Measurements from ENCODE around the gene GHRHR.

The GHRHR gene

GRCh38 chr7:31017032-31017675, 53.4 kb downstream of the GHRHR start:
- no peak for TF ChIP-seq CTCF (IDR thresholded peaks at IDR 0.05; ENCODE audit: insufficient read depth, low read depth, low read length, missing control alignments)
- no peak for DNase-seq (ENCODE audit: low read depth)
- H3K4me3 ChIP-seq (ENCODE audit: low read length): no peak overlapping the region

- no peak overlapping the region for H3K4me3 ChIP-seq (ENCODE audit: low read length)
- no peak for TF ChIP-seq CTCF (IDR thresholded peaks at IDR 0.05; ENCODE audit: insufficient read depth, low read depth, low read length, missing control alignments)
- no peak for DNase-seq (ENCODE audit: low read depth)
Measured at GRCh38 chr7:31017721-31018120, 54.0 kb downstream of the GHRHR start.

GRCh38 chr7:31019509-31019908, 55.8 kb downstream of the GHRHR start:
- no peak overlapping the region for H3K4me3 ChIP-seq (ENCODE audit: low read length)
- TF ChIP-seq CTCF (IDR thresholded peaks at IDR 0.05; ENCODE audit: insufficient read depth, low read depth, low read length, missing control alignments): no peak
- DNase-seq (ENCODE audit: low read depth): no peak

- no peak overlapping the region for H3K4me3 ChIP-seq (ENCODE audit: low read length)
- no peak for TF ChIP-seq CTCF (IDR thresholded peaks at IDR 0.05; ENCODE audit: insufficient read depth, low read depth, low read length, missing control alignments)
- peak; percentile 6 for DNase-seq (ENCODE audit: low read depth)
Measured at GRCh38 chr7:31020161-31020560, 56.4 kb downstream of the GHRHR start.

GRCh38 chr7:31020652-31021051, 56.9 kb downstream of the GHRHR start:
- TF ChIP-seq CTCF (IDR thresholded peaks at IDR 0.05; ENCODE audit: insufficient read depth, low read depth, low read length, missing control alignments): no peak
- H3K4me3 ChIP-seq (ENCODE audit: low read length): no peak overlapping the region
- DNase-seq (ENCODE audit: low read depth): no peak

GRCh38 chr7:31022117-31022516, 58.4 kb downstream of the GHRHR start:
- no peak for DNase-seq (ENCODE audit: low read depth)
- no peak overlapping the region for H3K4me3 ChIP-seq (ENCODE audit: low read length)
- no peak for TF ChIP-seq CTCF (IDR thresholded peaks at IDR 0.05; ENCODE audit: insufficient read depth, low read depth, low read length, missing control alignments)

- no peak overlapping the region for H3K4me3 ChIP-seq (ENCODE audit: low read length)
- no peak for TF ChIP-seq CTCF (IDR thresholded peaks at IDR 0.05; ENCODE audit: insufficient read depth, low read depth, low read length, missing control alignments)
- no peak for DNase-seq (ENCODE audit: low read depth)
Measured at GRCh38 chr7:31022726-31023125, 59.0 kb downstream of the GHRHR start.

All from epithelial cell of esophagus (primary cell).